ENCODE results near the gene GATAD2A.

Gene GATAD2A

DNA sequence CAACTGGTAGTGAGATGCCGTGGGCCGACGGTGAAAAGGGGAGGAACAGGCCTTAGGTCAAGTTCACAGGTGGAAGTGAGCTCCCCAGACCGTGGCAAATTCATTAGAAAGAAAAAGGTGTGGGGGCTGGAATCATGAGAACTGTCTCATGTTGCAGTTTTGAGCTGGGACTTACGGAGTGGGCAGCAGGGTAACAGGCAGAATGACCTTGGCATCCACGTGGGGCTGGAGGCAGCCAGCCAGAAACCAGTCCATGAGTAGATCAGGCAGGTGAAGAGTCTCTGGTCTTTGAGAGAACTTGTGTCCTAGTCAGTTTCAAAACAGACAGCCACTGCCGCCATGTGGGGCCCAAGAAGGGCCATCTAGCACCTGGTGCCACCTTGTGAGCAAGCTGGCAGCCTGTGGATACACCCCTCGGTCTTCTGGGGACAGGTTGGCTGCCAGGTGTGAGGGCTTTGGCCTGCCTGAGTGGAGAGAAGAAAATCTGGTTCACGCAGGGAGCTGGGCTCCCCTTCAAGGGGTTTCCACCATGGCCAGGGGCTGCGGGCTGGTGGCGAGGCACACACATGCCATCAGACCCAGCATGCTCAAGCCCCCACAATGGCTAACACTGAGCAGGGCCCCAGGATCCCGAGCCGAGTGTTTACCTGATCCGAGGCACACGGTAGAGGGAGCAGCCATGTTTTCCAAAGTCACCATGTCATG lies 86.0 kb downstream of the GATAD2A start:
- no peak for DNase-seq

GRCh38 chr19:19492026-19492610 lies 86.6 kb downstream of the GATAD2A start:
- no peak for DNase-seq

DNA sequence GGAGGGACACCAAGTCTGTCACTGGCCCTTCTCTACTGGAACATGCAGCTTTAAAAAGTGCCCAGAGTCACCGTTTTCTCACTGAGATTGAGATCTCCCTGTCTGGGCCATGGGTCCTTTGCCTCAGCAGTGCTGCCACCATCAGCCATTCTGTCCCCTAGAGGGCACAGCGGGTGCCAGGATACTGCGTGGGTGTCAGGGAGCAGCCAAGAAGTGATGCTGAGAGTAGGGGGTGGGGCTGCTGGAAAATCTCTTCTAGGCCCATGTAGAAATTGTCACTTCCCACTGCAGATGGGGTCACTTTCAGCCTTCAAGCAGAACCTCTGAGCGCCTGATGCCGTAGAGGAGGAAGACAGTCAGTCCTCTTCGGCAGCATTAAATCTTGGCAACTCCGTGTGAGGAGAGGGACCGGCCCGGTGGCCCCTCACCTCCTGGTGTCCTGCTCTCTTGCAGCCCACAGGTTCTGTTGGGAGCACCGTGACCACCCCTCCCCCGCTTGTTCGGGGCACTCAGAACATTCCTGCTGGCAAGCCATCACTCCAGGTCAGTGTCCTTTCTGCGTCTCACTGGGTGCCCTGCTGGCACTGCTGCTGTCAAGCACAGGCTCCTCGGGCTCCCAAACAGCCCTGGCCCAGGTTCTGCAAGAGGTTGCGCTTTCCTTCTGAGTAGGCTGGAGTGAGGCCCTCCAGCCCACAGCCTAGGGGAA lies 88.5 kb downstream of the GATAD2A start:
- DNase-seq = no peak

- DNase-seq = no peak
Measured at GRCh38 chr19:19495614-19496603, 90.4 kb downstream of the GATAD2A start.

DNA sequence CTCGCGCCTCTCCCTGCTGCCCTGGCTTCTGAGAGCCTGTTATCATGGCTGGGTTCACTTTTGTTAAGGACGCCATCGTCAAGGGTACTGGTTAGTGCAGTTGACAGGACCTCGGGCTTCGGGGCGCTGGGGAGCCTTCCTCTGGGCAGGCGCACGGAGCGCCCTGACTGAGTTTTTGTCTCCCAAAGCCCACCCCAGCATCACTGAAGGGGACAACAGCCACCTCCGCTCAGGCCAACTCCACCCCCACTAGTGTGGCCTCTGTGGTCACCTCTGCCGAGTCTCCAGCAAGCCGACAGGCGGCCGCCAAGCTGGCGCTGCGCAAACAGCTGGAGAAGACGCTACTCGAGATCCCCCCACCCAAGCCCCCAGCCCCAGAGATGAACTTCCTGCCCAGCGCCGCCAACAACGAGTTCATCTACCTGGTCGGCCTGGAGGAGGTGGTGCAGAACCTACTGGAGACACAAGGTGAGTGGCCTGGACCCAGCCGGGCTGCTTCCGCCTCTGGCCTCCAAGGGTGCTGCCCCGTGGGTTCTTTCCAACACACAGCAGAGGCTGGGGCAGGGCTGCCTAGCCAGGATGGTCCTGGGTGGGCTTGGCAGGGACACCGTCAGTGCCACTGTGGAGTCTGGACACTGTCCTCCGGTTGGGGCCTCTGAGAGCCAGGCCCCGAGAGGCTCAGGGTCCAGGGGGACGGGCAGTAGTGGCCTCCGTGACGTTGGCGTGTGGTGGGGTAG lies 92.9 kb downstream of the GATAD2A start:
- no peak for DNase-seq

- no peak for DNase-seq
Measured at GRCh38 chr19:19499272-19499995, 94.0 kb downstream of the GATAD2A start.

DNA sequence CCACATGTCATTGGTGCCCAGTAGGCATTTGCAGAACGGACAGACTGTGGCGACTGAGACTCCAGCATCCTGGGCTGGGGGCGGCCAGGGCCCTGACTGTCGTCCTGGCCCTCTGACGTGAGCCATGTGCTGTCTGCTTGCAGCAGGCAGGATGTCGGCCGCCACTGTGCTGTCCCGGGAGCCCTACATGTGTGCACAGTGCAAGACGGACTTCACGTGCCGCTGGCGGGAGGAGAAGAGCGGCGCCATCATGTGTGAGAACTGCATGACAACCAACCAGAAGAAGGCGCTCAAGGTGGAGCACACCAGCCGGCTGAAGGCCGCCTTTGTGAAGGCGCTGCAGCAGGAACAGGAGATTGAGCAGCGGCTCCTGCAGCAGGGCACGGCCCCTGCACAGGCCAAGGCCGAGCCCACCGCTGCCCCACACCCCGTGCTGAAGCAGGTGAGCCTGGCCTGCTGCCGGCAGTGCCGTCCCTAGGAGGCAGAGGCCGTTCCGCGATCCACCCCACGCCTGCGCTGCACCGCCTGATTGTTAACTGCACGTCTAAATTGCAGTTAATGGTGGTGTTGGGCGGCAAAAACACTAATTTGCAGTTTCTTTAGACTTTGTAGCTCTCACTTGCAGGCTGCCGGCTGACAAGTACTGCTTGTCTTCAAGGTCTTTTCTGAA lies 95.6 kb downstream of the GATAD2A start:
- no peak for DNase-seq

DNA sequence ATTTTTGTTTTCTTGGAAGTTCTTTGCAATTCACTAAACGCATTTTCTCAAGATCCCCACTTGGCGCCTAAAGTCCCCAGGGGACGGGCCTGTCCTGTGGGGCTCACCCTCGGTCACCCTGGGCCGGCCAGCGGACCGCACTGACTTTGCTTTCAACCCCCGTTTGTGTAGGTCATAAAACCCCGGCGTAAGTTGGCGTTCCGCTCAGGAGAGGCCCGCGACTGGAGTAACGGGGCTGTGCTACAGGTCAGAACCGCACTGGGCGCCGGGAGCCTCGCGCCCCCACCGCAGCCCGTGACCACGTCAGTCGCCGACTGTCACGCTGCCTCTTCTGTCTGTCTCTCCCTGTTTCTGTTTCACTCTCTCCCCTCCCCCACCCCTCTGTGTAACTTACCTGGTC lies 96.3 kb downstream of the GATAD2A start:
- no peak for DNase-seq

DNA sequence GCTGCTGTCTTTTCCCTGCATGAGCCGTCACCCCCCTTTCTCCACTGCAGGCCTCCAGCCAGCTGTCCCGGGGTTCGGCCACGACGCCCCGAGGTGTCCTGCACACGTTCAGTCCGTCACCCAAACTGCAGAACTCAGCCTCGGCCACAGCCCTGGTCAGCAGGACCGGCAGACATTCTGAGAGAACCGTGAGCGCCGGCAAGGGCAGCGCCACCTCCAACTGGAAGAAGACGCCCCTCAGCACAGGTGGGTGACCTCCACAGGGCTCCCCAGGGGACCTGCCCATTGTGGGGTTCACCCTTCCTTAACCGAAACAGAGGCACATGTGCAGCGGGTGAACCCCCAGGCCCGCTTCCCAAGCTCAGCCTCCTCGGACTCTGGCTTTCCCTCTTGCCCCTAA lies 96.8 kb downstream of the GATAD2A start:
- no peak for DNase-seq

- no peak for DNase-seq
Measured at GRCh38 chr19:19502808-19503602, 97.5 kb downstream of the GATAD2A start.

GRCh38 chr19:19504754-19505668 lies 99.5 kb downstream of the GATAD2A start:
- DNase-seq = no peak

- no peak for DNase-seq
Measured at GRCh38 chr19:19505669-19506326, 100.3 kb downstream of the GATAD2A start.

- DNase-seq = no peak
Measured at GRCh38 chr19:19506592-19506991, 101.1 kb downstream of the GATAD2A start.

DNA sequence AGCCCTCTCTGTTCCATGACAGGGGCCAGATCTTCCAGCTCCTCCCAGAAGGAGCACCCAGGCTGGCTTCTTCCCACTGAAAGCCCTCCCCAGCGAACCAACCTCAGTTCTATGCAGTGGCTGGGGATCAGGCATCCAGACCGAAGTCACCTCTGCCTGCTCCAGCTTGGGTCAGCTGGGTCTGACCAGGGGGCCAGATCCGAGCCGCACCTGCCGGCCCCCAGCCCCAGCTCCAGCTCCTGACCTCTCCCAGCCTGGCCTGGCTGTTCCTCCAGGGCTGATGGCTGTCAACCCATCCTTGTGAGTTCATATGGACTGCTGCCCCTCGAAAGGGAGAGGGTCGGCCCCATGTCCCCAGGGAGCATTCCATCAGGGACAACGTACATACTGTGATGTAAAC lies 101.9 kb downstream of the GATAD2A start:
- no peak for DNase-seq

DNA sequence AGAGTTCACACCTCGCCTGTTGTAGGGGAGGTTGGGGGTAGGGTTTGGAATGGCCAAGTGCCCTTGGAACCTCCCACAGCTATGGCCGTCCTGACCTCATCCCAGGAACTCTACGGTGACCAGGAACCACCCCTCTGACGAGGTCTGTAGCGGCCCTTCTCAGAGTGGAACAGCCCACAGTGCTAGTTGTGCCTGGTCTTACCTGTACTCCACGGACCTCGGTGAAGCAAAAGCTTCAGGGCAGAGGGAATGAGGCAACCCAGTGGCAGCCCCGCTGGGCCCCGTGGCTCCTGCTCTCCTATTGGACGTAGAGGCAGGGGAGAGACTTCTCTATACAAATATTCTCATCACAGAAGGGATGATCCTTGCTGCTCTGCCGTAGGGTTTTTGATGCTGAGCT lies 102.7 kb downstream of the GATAD2A start:
- DNase-seq = no peak

- DNase-seq = no peak
Measured at GRCh38 chr19:19510432-19510831, 105.0 kb downstream of the GATAD2A start.

DNA sequence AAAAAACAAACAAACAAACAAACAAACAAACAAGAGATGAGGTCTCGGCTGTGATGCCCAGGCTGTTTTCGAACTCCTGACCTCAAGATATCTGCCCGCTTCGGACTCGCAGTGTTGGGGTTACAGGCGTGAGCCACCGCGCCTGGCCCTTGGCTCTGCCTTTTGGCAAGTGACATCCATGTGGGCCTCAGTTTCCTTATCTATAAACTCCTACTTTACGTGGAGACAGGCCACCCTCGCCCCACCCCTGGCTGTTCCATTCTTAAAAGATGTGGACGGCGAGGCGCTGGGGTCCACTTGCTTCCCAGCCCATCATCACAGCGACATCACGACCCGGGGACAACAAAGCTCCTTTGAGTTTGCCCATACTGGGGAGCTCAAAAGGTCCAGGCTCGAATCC lies 108.2 kb downstream of the GATAD2A start:
- DNase-seq = no peak

DNA sequence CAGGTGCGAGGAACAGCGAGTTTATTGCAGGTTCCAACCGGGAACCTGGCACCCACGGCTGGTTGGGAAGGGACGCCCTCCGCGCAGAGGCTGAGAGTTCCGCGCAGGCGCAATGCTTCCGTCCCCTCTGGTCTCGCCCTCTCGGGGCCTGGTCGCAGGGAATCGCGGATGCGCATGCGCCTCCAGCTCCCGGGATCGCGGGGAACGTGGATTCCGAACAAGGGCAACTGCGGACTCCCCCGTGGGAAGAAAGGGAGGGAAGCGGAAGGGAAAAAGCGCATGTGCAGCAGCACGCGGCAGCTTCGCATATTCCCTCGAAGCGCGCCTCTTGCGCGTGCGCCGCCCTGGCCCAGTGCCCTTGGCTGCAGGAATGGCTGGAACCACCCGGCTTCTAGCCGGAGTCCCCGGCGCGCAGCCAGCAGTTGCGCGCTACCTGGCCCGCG lies 108.8 kb downstream of the GATAD2A start:
- DNase-seq = no peak
